Stimulated activated CD4-positive, alpha-beta T cell treated with anti-CD3 and anti-CD28 coated beads, Interleukin-4, amount 100 ng/mL, for 4 hours (primary cell): ENCODE results near the gene THEM5.
"Not testable (repeated sequence)": the region's sequence is repeated elsewhere in the genome, so short reads cannot be mapped to it uniquely, and the experiment has no call there.

Experiments
- DNase-seq, 2 experiments: peaks; one replicate each; pipeline ENCODE4 v3.0.0-alpha.2; 2020

THEM5 gene

GRCh38 chr1:151853411-151853943, at the start of gene THEM5:
TSS of gene THEM5 (minus strand) at chr1:151853712. CDS start at chr1:151853565, 147 bp downstream.
- DNase-seq = no peak

- DNase-seq = no peak
Observed at GRCh38 chr1:151902858-151903257, 49.3 kb upstream of the THEM5 start.

GRCh38 chr1:151900804-151901203, 47.3 kb upstream of the THEM5 start:
- DNase-seq = not testable (repeated sequence)

- DNase-seq = peak; percentile 36 to 39
Observed at GRCh38 chr1:151898519-151898991, 45.0 kb upstream of the THEM5 start.

- no peak for DNase-seq
Observed at GRCh38 chr1:151897991-151898431, 44.5 kb upstream of the THEM5 start.

GRCh38 chr1:151893176-151893924, 39.8 kb upstream of the THEM5 start:
- DNase-seq = no peak

GRCh38 chr1:151892190-151892589, 38.7 kb upstream of the THEM5 start:
- no peak for DNase-seq

GRCh38 chr1:151891512-151891911, 38.0 kb upstream of the THEM5 start:
- DNase-seq = no peak

- no peak for DNase-seq
Observed at GRCh38 chr1:151888972-151889570, 35.6 kb upstream of the THEM5 start.

GRCh38 chr1:151887028-151887427, 33.5 kb upstream of the THEM5 start:
- DNase-seq = no peak

GRCh38 chr1:151885479-151885878, 32.0 kb upstream of the THEM5 start:
- DNase-seq = no peak

GRCh38 chr1:151884879-151885278, 31.4 kb upstream of the THEM5 start:
- not testable (repeated sequence) for DNase-seq

- DNase-seq = not testable (repeated sequence)
Observed at GRCh38 chr1:151884445-151884844, 30.9 kb upstream of the THEM5 start.

- DNase-seq = not testable (repeated sequence)
Observed at GRCh38 chr1:151883898-151884297, 30.4 kb upstream of the THEM5 start.

- not testable (repeated sequence) for DNase-seq
Observed at GRCh38 chr1:151882918-151883317, 29.4 kb upstream of the THEM5 start.

- DNase-seq = no peak
Observed at GRCh38 chr1:151882466-151882865, 29.0 kb upstream of the THEM5 start.

GRCh38 chr1:151881479-151881878, 28.0 kb upstream of the THEM5 start:
- DNase-seq = no peak

- DNase-seq = no peak
Observed at GRCh38 chr1:151875419-151876097, 22.0 kb upstream of the THEM5 start.

- not testable (repeated sequence) for DNase-seq
Observed at GRCh38 chr1:151872776-151873175, 19.3 kb upstream of the THEM5 start.

GRCh38 chr1:151871284-151872030, 17.9 kb upstream of the THEM5 start:
- no peak for DNase-seq

GRCh38 chr1:151868486-151868885, 15.0 kb upstream of the THEM5 start:
- no peak for DNase-seq

GRCh38 chr1:151867765-151868411, 14.4 kb upstream of the THEM5 start:
- no peak for DNase-seq
